Measurements from ENCODE around the gene BCL3. TPM values are rescaled to one million over a fixed set of nuclear protein-coding genes. Genes with fewer than 3 reads are reported as not detected.

The BCL3 gene
- total and polyA plus RNA-seq, 2 of the 4 experiments (the other 2 are of a cell fraction): 1.6 to 26.0 TPM

Small RNA genes within 50 kb of the gene (microRNA-seq; reads per million reads assigned to microRNA genes)
- gene MIR8085 (ENCODE audit: unreplicated experiment) (not detected), gene RF00156 (ENCODE audit: insufficient read depth, insufficient read length) (not detected), gene RF00285 (ENCODE audit: insufficient read depth, insufficient read length) (not detected)

Small RNA genes within 50 kb of the gene (small RNA-seq; reads per million reads assigned to genes)
- gene RF00156 (0 to 0.18 (median 0) reads per million in 5 experiments), gene RF00285 (0 reads per million in 5 experiments)

Other genes with a start within 250 kb of the BCL3 start
- gene ZNF180, start 248.2 kb upstream of the BCL3 start, total RNA-seq (2012; rRNA removed): 9.7 and 26.3 TPM in 2 replicates
- 2.8 and 3.4 TPM in 2 replicates for gene ZNF180, start 248.2 kb upstream of the BCL3 start, polyA plus RNA-seq (2012; rRNA removed)
- not detected in 2 replicates for gene CEACAM20, start 219.0 kb upstream of the BCL3 start, total RNA-seq (2012; rRNA removed)
- not detected in 2 replicates for gene CEACAM20, start 219.0 kb upstream of the BCL3 start, polyA plus RNA-seq (2012; rRNA removed)
- under 0.01 TPM in 1 of 2 replicates, not detected in the other for gene IGSF23, start 135.1 kb upstream of the BCL3 start, total RNA-seq (2012; rRNA removed)
- gene IGSF23, start 135.1 kb upstream of the BCL3 start, polyA plus RNA-seq (2012; rRNA removed): 0.26 and 0.27 TPM in 2 replicates
- 93.0 and 106 TPM in 2 replicates for gene PVR, start 104.8 kb upstream of the BCL3 start, total RNA-seq (2012; rRNA removed)
- gene PVR, start 104.8 kb upstream of the BCL3 start, polyA plus RNA-seq (2012; rRNA removed): 117 and 122 TPM in 2 replicates
- 0.56 and 0.72 TPM in 2 replicates for gene CEACAM19, start 77.2 kb upstream of the BCL3 start, total RNA-seq (2012; rRNA removed)
- gene CEACAM19, start 77.2 kb upstream of the BCL3 start, polyA plus RNA-seq (2012; rRNA removed): 9.3 and 10.3 TPM in 2 replicates
- not detected in 2 replicates for gene CEACAM16, start 49.6 kb upstream of the BCL3 start, total RNA-seq (2012; rRNA removed)
- not detected in 2 replicates for gene CEACAM16, start 49.6 kb upstream of the BCL3 start, polyA plus RNA-seq (2012; rRNA removed)
- not detected in 2 replicates for gene CBLC, start 29.2 kb downstream of the BCL3 start, total RNA-seq (2012; rRNA removed)
- gene CBLC, start 29.2 kb downstream of the BCL3 start, polyA plus RNA-seq (2012; rRNA removed): not detected in 2 replicates
- gene BCAM, start 60.4 kb downstream of the BCL3 start, total RNA-seq (2012; rRNA removed): 2.3 and 2.8 TPM in 2 replicates
- 27.5 and 35.7 TPM in 2 replicates for gene BCAM, start 60.4 kb downstream of the BCL3 start, polyA plus RNA-seq (2012; rRNA removed)
- gene NECTIN2, start 97.6 kb downstream of the BCL3 start, total RNA-seq (2012; rRNA removed): 77.8 and 78.0 TPM in 2 replicates
- gene NECTIN2, start 97.6 kb downstream of the BCL3 start, polyA plus RNA-seq (2012; rRNA removed): 169 and 170 TPM in 2 replicates
- gene TOMM40, start 142.5 kb downstream of the BCL3 start, total RNA-seq (2012; rRNA removed): 51.4 and 54.8 TPM in 2 replicates
- gene TOMM40, start 142.5 kb downstream of the BCL3 start, polyA plus RNA-seq (2012; rRNA removed): 62.6 and 71.9 TPM in 2 replicates
- gene APOE, start 157.1 kb downstream of the BCL3 start, total RNA-seq (2012; rRNA removed): 0.18 TPM in 1 of 2 replicates, not detected in the other
- 2.0 and 2.5 TPM in 2 replicates for gene APOE, start 157.1 kb downstream of the BCL3 start, polyA plus RNA-seq (2012; rRNA removed)
- not detected in 2 replicates for gene APOC1, start 165.9 kb downstream of the BCL3 start, total RNA-seq (2012; rRNA removed)
- gene APOC1, start 165.9 kb downstream of the BCL3 start, polyA plus RNA-seq (2012; rRNA removed): 1.1 and 1.4 TPM in 2 replicates
- gene APOC4, start 193.5 kb downstream of the BCL3 start, total RNA-seq (2012; rRNA removed): not detected in 2 replicates
- not detected in 2 replicates for gene APOC4, start 193.5 kb downstream of the BCL3 start, polyA plus RNA-seq (2012; rRNA removed)
- not detected in 2 replicates for gene APOC2, start 197.3 kb downstream of the BCL3 start, total RNA-seq (2012; rRNA removed)
- not detected in 2 replicates for gene APOC2, start 197.3 kb downstream of the BCL3 start, polyA plus RNA-seq (2012; rRNA removed)
- 23.8 and 27.8 TPM in 2 replicates for gene CLPTM1, start 206.7 kb downstream of the BCL3 start, total RNA-seq (2012; rRNA removed)
- 88.8 and 93.2 TPM in 2 replicates for gene CLPTM1, start 206.7 kb downstream of the BCL3 start, polyA plus RNA-seq (2012; rRNA removed)